IPS DF 6.9 (cell line): ENCODE results near the gene ARHGEF4.

ENCODE experiments used
- DNase-seq: peaks from one replicate; pipeline ENCODE4 v3.0.0-alpha.2; 2013; ENCODE audit warnings: low read depth, low spot score
- H3K27ac ChIP-seq: one replicate; pipeline ENCODE4 v1.5.1; 2013; ENCODE audit warnings: low read length, control low read depth
- H3K27me3 ChIP-seq: 2 replicates; pipeline ENCODE4 v1.6.1; 2013; ENCODE audit warnings: mild to moderate bottlenecking, low read length; ENCODE audit not compliant: control insufficient read depth, insufficient read depth
- H3K36me3 ChIP-seq: 2 replicates; pipeline ENCODE4 v1.6.1; 2013; ENCODE audit warnings: low read length; ENCODE audit not compliant: control insufficient read depth, insufficient read depth
- H3K4me1 ChIP-seq: 2 replicates; pipeline ENCODE4 v1.6.1; 2013; ENCODE audit warnings: low read length; ENCODE audit not compliant: control insufficient read depth, insufficient read depth
- H3K4me3 ChIP-seq: 2 replicates; pipeline ENCODE4 v1.5.1; 2013; ENCODE audit warnings: mild to moderate bottlenecking, low read length
- H3K9me3 ChIP-seq: 2 replicates; pipeline ENCODE4 v1.6.1; 2013; ENCODE audit warnings: low read length, inconsistent platforms; ENCODE audit not compliant: control insufficient read depth, insufficient read depth
- WGBS: extraction: QIAGEN DNeasy Blood & Tissue Kit; methylation state at CpG from one replicate; pipeline ENCODE4 v1.1.7; 2013; ENCODE audit warnings: mixed read lengths, missing lambda C conversion rate; ENCODE audit not compliant: insufficient read length, insufficient coverage; 5-methylcytosine and 5-hydroxymethylcytosine counted together

ARHGEF4 gene

DNA sequence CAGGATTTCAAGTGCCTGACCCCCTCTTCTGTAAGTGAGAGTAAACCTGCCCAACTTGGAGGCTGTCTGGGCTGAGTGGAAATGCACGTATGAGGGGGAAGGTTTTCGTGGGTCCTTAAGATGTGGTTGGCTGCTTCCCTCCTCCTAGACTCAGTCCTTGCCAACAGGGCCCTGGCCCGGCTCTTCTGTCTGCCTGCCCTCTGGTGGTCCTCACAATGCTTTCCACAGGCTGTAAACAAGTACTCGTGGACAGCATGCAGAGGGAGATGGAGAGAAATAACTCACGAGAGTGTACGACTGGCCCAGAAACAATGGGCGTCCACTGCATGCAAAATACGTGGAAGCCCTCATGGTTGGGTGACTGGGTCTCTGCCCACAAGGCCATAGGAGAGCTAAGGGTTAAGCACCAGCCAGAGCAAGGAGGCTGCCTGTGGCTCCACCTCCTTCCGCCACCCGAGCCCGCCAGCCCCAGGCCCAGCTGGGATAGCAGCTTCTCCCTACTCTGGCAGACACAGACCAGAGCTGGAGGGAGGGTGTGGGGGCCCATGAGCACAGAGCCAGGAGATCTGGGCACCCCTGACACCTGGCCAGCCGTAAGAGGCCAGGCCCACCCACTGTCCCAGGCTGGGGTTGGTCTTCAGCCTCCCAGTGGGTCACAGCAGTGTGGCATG lies 17.0 kb upstream of the ARHGEF4 start:
- Histone ChIP-seq H3K4me3 (no peak overlapping the region), H3K4me1 (peaks cover 8% of the 10 kb centered on the region), H3K27ac (no peak overlapping the region), H3K9me3 (no peaks in the 10 kb centered on the region), H3K36me3 (no peaks in the 10 kb centered on the region), H3K27me3 (0 out of 2 replicates have a peak, but pooled peaks cover 1% of the 10 kb centered on the region)
- no peak for DNase-seq
- WGBS: no CpG with 5 or more reads among the region's 12 CpGs

- peaks cover 8% of the 10 kb centered on the region for H3K4me1 ChIP-seq
- no peaks in the 10 kb centered on the region for H3K27me3 ChIP-seq
- H3K4me3 ChIP-seq: no peak overlapping the region
- H3K27ac ChIP-seq: no peak overlapping the region
- H3K36me3 ChIP-seq: no peaks in the 10 kb centered on the region
- no CpG with 5 or more reads among the region's 16 CpGs for WGBS
- H3K9me3 ChIP-seq: no peaks in the 10 kb centered on the region
- DNase-seq: no peak
These were observed 16.3 kb upstream of the ARHGEF4 start for GRCh38 chr2:130820279-130820861.

DNA sequence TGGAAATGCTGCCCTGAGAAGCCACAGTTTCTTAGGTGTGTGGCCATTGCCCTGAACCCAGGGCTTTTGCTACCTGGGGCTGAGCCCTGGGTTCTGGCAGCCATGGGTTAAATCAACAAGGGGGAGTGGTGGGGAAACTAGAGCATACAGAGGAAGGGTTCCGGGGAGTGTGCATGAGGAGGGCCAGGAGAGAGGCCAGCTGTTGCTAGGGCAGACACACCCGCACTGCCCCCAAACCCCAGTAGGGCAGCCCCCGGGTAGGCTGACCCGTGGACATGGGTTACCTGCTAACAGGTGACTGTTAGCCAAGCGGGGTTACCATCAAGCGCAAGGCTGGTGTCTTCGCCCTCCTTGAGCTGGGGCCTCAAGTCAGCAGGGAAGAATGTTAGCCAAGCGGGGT lies 14.8 kb upstream of the ARHGEF4 start:
- WGBS: no CpG with 5 or more reads among the region's 8 CpGs

DNA sequence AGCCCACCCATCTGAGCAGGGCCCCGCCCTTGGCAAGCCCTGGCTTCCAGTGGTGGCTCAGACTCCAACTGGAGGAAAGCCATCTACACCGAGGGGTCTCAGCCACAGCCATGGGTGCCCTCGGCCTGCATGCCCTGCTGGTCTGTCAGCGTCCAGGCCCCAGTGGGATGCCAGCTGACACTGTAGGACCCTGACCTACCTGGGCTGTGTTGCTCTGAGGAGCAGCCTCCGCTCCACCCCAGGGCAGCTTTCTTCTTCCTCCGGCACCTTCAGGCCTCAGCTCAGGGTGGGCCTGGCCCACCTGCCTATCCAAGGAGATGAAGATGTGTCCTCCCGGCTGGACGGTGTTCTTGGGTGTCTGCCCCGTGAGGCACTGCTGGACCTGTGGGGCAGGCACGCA lies 13.9 kb upstream of the ARHGEF4 start:
- peaks cover 8% of the 10 kb centered on the region for H3K4me1 ChIP-seq
- no peak overlapping the region for H3K4me3 ChIP-seq
- DNase-seq: no peak
- no peaks in the 10 kb centered on the region for H3K9me3 ChIP-seq
- no peaks in the 10 kb centered on the region for H3K36me3 ChIP-seq
- no peaks in the 10 kb centered on the region for H3K27me3 ChIP-seq
- WGBS: no CpG with 5 or more reads among the region's 10 CpGs
- H3K27ac ChIP-seq: no peak overlapping the region

More for the DNA sequence above, 14.8 kb upstream of the ARHGEF4 start:
- no peaks in the 10 kb centered on the region for H3K36me3 ChIP-seq
- no peaks in the 10 kb centered on the region for H3K9me3 ChIP-seq
- no peaks in the 10 kb centered on the region for H3K27me3 ChIP-seq
- no peak overlapping the region for H3K27ac ChIP-seq
- H3K4me3 ChIP-seq: no peak overlapping the region
- DNase-seq: no peak
- H3K4me1 ChIP-seq: peaks cover 8% of the 10 kb centered on the region

DNA sequence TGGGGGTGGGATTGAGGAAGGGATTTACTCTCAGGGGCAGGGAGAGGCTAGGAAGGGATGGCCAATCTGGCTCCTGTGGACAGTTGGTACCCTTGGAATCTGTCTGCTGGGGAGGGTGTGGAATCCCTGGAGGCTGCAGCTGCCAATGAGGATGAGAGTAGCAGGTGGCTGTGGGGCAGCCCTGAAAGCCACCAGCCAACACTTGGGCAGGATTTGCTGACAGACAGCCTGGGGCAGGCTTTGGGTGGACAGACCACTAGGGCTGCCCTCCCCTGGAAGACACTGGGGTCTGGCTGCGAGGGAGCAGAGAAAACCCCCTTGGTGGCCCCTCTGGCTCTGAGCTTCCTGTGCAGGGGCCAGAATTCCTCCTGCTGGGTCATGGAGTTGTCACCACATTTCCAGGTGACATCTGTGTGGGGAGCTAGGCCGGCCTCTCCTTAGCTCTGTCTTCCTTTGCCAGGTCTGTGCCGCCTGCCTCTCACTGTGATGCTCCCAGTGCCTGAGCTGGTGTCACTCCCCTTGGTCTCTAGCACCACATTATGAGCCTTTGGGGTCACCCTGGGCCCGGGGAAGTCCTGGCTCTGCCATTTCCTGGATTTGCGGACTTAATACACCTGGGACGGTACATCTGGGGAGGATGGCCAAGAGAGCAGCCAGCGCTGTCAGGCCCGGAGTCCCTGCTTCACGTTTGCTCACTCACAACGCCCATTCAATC lies 13.4 kb upstream of the ARHGEF4 start:
- Histone ChIP-seq H3K9me3 (no peaks in the 10 kb centered on the region), H3K27me3 (no peaks in the 10 kb centered on the region), H3K4me1 (peaks cover 8% of the 10 kb centered on the region), H3K27ac (no peak overlapping the region), H3K36me3 (no peaks in the 10 kb centered on the region), H3K4me3 (no peak overlapping the region)
- no CpG with 5 or more reads among the region's 10 CpGs for WGBS
- DNase-seq: no peak

GRCh38 chr2:130823886-130824491 lies 12.7 kb upstream of the ARHGEF4 start:
- Histone ChIP-seq H3K36me3 (no peaks in the 10 kb centered on the region), H3K27ac (no peak overlapping the region), H3K9me3 (no peaks in the 10 kb centered on the region), H3K4me1 (peaks cover 10% of the 10 kb centered on the region), H3K27me3 (no peaks in the 10 kb centered on the region), H3K4me3 (no peak overlapping the region)
- WGBS: no CpG with 5 or more reads among the region's 10 CpGs
- no peak for DNase-seq

DNA sequence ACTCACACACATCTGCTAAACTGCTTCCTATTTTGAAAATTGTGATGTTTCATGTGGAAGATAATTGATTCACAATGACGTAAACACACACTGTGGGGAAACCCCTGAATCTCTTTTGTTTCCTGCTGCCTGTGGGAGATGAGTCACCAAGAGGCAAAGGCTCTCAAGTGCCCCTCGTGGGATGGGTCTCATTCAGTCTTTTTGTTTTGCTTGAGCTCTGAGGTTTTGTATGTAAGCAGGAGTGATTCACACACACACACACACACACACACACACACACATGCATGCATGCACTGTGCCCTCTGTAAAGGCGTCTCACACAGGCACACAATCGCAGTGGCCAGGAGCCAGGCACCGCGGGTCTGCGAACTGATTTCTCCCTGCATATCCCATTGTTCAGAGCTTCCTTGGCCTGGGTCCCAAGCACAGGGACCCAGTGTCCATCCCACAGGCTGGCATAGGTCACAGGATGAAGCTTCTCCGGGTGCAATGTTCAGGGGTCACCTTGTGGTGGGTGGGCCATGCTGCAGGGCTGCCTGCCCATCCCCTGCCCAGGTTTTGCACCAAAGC lies 12.1 kb upstream of the ARHGEF4 start:
- no peak for DNase-seq

GRCh38 chr2:130825231-130825965 lies 11.3 kb upstream of the ARHGEF4 start:
- H3K9me3 ChIP-seq: no peaks in the 10 kb centered on the region
- no peaks in the 10 kb centered on the region for H3K27me3 ChIP-seq
- no peak for DNase-seq
- no peak overlapping the region for H3K4me3 ChIP-seq
- H3K27ac ChIP-seq: no peak overlapping the region
- WGBS: no CpG with 5 or more reads among the region's 16 CpGs
- no peaks in the 10 kb centered on the region for H3K36me3 ChIP-seq
- H3K4me1 ChIP-seq: peaks cover 5% of the 10 kb centered on the region

More for the DNA sequence above, 12.1 kb upstream of the ARHGEF4 start:
- WGBS: no CpG with 5 or more reads among the region's 8 CpGs
- H3K36me3 ChIP-seq: no peaks in the 10 kb centered on the region
- H3K27me3 ChIP-seq: no peaks in the 10 kb centered on the region
- no peak overlapping the region for H3K4me3 ChIP-seq
- H3K4me1 ChIP-seq: peaks cover 11% of the 10 kb centered on the region
- H3K27ac ChIP-seq: no peak overlapping the region
- no peaks in the 10 kb centered on the region for H3K9me3 ChIP-seq

DNA sequence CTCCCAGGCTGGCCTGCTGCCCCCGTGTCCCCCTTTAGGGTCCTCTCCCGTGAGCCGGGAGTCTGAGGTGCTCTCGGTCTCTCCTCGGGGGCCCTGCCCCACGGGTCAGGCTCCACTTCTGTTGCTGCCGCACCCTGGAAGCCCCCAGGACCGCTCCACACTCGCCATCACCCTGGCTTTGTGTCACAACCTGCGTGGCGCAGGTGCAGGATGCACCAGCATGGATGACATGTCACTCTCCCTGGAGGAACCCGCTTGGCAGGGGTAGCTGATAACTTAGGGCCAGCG lies 10.8 kb upstream of the ARHGEF4 start:
- Histone ChIP-seq H3K36me3 (no peaks in the 10 kb centered on the region), H3K27ac (no peak overlapping the region), H3K27me3 (no peaks in the 10 kb centered on the region), H3K9me3 (no peaks in the 10 kb centered on the region), H3K4me3 (no peak overlapping the region), H3K4me1 (peaks cover 5% of the 10 kb centered on the region)
- no peak for DNase-seq
- no CpG with 5 or more reads among the region's 13 CpGs for WGBS

- no peak overlapping the region for H3K27ac ChIP-seq
- H3K9me3 ChIP-seq: no peaks in the 10 kb centered on the region
- peaks cover 5% of the 10 kb centered on the region for H3K4me1 ChIP-seq
- H3K4me3 ChIP-seq: no peak overlapping the region
- H3K27me3 ChIP-seq: no peaks in the 10 kb centered on the region
- no CpG with 5 or more reads among the region's 12 CpGs for WGBS
- DNase-seq: no peak
- H3K36me3 ChIP-seq: no peaks in the 10 kb centered on the region
These were observed 10.3 kb upstream of the ARHGEF4 start for GRCh38 chr2:130826419-130826818.
